HK-2 (cell line): Measurements from ENCODE around the gene PKP2.

Experiments used
- DNase-seq: peaks from one replicate; pipeline ENCODE4 v3.0.0-alpha.2; 2018; ENCODE audit not compliant: unreplicated experiment

The PKP2 gene

DNA sequence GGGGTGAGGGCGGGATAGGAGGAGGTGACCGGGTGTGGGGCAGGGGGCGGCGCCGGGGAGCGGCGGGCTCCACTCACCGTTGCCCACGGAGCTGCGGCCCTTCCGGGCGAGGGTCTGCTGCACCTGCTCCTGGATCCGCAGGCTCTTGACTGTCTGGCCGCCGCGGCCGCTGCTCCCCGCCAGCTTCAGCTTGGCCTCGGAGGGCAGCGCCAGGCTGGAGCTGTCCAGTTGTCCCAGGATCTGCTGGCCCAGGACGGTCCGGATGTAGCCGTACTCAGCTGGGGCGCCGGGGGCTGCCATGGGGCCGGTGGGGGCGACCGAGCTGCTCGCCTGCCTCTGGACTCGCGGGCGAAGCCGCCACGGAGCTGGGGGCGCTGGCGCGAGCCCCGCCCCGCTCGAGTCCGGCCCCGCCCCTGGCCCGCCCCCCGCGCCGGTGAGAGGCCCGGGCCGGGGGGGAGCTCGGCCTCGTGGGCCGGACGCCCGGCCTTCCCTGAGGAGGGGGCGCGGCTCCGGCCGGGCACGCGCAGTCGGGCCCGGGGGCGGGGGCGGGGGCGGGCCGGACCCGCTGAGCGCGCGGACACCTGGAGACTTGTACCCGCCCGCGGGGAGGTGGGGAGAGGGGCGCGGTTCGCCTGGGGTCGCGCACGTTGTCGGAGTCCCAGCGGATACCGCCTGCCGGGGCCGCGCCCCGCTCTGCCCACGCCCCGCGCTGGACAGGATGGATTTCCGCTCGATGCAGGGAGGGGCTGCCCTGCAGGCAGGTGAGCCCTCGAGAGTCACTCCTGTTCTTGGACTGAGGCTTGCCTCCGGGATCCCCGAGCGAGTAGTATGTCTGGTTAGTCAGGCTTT is at the start of gene PKP2:
PKP2 (minus strand) TSS at position 346 of the 849 bp plus-strand sequence; CDS start at position 300, 46 bp downstream.
- DNase-seq, result peak; percentile 78

DNA sequence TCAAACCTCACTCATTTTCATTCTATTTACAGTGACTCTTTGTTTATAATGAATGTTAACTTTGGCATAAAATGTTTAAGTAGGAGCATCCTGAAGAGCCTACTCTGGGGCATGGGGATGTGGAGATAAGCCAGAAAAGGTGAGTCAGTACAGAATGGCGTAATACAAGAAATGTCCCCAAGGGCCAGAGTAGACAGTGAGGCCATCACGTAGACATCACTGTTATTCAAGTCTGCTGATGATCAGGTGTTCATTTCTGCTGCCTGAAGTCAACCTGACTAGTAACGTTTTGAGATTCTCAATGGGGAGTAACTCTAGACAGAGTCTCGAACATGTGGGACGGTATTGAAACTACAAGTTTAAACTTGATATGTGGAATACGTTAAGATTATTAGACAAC is 47.6 kb upstream of the PKP2 start:
- no peak for DNase-seq

DNA sequence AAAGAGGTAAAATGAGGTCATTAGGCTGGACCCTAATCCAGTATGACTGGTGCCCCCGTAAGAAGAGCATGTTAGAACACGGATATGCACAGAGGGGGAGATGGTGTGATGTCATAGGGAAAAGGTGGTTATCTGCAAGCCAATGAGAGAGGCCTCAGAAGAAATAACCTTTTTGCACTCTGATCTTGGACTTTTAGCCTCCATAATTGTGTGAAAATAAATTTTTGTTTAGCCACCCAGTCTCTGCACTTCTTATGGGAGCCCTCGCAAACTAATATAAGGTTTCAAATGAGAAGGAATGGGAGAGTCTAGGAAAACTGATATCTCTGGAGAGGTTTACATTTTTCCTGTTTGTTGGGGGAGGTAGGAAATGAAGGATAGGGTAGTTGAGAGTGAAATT is 43.2 kb upstream of the PKP2 start:
- DNase-seq, result no peak

DNA sequence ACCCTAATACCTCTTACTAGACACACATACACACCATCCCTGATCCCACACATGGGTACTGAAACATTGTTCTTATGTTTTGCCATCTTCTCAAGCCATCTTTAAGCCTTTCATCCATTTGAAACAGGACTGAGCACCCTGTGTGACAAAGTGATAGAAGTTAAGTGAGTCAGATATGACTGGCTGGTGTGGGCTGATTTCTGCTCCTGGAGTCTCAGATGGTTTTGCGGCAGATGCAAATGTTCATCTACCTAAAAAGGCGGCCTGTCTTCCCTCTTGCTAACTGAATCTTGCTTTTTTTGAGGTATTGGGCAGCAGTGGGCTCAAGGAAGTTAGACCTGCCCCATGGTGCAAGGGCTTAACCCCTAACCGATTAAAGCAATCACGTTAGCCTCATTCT is 30.4 kb upstream of the PKP2 start:
- no peak for DNase-seq

DNA sequence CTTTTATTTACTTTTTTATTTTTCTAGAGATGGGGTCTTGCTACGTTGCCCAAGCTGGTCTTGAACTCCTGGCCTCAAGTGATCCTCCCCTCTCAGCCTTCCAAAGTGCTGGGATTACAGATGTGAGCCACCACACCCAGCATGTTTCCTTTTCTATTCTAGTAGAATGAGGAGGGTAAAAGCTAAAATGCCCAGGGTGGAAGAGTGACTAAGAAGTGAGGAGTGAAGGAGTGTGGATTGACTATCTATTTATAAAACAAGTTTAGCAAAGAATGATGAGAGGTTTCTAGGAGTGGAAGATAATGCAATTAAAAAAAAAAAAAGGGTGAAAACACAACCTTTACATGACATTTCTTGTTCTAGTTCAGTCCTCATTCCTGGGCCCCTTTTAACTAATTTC is 29.8 kb upstream of the PKP2 start:
- no peak for DNase-seq

DNA sequence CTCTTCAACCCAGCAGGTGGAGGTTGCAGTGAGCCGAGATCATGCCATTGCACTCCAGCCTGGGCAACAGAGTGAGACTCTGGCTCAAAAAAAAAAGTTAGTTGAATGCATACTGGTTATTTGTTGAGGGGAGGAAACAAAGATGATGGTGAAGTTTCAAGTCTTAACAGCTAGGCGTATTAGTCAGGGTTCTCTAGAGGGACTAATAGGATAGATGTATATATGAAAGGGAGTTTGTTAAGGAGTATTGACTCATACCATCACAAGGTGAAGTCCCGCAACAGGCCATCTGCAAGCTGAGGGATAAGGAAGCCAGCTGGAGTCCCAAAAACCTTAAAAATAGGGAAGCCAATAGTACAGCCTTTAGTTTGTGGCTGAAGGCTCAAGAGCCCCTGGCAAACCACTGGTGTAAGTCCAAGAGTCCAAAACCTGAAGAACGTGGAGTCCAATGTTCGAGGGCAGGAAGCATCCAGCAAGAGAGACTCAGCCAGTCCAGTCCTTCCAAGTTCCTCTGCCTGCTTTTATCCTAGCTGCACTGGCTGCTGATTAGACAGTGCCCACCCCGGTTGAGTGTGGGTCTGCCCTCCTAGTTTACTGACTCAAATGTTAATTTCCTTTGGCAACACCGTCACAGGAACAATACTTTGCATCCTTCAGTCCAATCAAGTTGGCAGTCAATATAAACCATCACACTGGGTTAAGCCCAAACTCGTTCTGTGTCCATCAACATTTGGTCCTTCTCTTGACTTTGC is 26.1 kb upstream of the PKP2 start:
- no peak for DNase-seq

DNA sequence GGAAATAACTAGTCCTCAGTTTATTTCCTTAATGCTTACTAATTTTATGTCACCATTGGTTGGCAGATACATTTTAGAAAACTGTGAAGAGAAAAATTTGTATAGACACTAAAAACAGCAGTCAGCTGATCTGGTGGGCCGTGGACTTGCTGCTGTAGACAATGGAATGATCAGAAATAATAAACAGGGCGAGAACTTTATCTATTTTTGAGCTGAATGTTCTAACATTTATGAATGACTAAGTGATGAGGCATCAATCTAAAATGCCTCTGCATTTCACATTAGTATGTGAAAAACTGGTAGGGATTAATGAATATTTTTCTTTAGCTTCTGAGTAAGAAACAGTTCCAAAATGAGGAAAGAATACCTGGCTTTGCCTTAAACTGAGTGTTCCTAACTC is 24.8 kb upstream of the PKP2 start:
- no peak for DNase-seq

DNA sequence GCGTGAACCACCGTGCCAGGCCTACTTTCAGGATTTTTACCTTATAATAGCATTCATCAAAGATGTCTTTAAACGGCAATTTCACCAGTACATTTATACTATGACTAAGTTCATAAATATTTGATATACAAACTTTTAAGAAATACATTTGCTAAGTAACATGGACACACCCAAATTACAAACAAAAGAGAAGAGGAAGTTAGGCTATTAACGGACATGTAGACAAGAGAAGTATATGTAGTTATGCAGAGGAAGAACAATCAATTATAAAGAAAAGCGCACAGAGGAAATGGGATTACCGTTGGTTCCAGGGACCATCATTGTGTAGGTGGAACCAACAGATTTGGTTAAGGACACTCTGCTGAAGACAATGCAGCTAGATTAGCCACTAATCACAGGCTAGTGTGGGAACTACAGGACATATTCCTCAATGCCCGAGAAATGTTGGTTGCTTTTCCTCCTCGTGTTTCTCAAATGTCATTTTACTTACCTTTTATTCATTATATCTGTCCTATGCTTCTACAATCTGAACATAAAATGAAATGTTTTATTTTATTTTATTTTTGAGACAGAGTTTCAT is 24.0 kb upstream of the PKP2 start:
- DNase-seq, result no peak

DNA sequence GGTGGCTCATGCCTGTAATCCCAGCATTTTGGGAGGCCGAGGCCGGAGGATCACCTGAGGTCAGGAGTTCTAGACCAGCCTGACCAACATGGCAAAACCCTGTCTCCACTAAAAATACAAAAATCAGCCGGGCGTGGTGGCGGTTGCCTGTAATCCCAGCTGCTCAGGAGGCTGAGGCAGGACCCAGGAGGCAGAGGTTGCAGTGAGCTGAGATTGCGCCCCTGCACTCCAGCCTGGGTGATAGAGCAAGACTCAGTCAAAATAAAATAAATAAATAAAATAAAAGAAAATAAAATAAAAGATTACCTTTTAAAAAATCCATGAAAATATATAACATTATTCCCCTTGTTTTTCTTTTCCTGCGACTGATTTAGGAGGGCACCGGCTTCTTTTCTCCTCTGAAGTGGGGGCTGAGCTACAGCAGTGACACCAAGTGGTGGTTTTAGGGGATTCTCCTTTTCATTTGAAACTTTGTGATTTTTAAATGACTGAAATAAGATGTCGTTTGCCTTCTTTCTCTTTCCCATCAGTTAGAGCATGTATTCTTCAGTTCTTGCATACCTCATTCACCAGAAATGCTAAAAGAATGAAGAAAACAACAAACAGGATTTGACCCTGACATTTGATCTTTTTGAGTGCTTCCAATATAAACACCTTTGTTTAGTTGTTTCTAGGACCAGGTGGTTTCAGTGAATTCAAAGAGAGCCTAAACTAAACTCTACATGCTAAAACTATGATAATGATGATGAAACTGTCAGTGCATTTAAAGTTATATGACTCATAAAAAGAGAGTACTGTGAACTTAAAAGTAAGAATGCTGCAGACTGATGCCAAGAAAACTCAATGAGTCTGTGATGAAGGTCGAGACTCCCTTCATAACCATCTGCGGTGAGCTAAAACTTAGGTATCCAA is 22.6 kb upstream of the PKP2 start:
- DNase-seq, result no peak

DNA sequence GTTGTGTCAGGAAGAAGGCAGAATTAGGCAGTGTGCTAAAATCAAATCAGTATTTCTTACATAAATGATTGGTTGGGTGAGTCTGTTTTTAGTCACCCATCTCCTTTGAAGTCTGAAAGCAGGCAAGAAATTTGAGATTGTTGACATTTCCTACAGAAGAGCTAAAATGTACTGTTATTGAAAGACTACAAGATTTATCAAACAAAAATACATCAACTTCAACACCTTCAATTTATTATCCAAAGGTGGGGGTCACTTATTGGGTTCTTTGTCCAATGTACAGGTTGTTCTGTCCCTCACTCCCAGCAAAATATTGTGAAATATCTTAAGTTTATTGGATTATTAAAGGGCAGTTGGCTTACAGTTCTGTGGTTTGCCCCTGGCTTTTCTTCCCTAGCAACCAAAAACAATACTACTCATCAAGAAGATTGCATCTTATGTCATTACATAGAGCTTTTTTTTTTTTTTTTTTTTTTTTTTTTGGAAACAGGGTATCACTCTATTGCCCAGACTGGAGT is 20.6 kb upstream of the PKP2 start:
- DNase-seq, result no peak

DNA sequence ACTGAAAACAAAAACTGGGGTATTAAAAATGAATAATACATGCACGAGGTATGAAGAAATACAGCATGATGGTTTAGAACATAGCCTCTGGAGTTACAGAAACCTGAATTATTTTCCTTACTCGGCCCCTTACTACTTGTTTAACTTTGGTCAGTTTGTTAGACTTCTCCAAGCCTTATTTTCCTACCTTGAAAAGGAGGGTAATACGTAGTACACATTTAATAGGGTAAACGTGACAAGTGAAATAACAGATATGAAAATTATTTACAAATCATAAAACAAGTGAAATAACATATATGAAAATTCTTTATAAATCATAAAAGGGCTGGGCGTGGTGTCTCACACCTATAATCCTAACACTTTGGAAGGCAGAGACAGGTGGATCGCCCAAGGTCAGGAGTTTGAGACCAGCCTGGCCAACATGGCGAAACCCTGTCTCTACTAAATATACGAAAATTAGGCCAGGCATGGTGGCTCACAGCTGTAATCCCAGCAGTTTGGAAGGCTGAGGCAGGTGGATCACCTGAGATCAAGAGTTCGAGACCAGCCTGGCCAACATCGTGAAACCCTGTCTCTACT is 11.4 kb upstream of the PKP2 start:
- no peak for DNase-seq

DNA sequence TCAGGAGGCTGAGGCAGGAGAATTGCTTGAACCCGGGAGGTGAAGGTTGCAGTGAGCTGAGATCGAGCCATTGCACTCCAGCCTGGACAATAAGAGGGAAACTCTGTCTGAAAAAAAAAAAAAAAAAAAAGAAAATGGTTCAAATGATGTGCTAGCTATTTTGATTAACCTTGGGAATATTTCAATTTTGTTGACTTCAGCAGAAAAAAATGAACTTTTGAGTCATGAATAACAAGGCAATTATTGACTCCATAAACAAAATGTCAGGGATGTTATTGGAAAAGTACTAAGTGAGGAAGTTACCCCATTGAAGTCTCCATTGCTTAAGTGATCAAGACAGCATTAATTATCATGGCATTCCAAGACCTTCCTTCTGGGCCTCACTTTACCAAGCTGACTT is 10.6 kb upstream of the PKP2 start:
- DNase-seq, result no peak

DNA sequence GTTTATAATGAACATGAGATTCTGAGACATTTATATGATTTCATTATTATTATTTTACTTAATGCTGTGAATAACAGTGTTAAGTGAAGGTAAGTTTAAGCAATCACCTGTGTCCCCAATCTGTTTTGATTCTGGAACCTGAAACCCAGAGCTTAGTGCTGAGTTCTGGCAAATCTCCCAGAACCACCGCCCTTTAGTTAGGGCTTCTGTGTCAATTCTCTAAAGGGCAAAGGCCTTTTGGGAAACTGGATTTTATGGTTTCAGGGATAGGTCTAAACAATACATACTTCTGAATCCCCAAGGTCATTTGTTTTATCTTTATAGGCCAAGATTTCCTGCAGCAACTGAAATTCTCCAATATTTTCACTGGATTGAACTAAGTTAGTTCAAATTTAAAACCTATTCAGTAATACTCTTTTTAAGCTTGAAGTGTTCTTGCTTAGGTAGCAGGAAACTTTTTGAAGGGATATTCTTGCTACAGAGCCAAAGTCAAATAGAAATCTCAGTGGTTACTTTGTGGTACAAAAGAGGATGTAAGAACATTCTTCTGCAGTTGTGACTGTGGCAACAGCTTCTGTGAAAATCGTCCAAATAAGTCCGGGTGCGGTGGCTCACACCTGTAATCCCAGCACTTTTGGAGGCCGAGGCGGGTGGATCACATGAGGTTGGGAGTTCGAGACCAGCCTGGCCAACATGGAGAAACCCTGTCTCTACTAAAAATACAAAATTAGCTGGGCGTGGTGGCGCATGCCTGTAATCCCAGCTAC is 10.0 kb upstream of the PKP2 start:
- no peak for DNase-seq

DNA sequence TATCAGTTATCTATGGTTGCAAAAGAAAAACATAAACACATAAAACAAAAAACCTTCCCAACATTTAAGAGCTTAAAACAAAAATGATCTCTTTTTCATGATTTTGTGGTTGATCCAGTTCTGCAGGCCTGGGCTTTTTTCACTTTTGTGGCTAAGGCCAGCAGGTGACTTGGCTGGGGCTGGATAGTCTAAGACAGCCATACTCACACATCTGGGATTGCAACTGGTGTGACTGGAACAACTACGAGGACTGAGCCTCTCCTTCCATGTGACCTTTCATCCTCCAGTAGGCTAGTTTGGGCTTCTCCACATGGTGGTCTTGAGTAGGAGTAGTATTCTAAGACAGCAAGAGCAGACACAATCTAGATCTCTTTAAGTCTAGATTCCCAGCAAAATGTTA is 7.2 kb upstream of the PKP2 start:
- no peak for DNase-seq

DNA sequence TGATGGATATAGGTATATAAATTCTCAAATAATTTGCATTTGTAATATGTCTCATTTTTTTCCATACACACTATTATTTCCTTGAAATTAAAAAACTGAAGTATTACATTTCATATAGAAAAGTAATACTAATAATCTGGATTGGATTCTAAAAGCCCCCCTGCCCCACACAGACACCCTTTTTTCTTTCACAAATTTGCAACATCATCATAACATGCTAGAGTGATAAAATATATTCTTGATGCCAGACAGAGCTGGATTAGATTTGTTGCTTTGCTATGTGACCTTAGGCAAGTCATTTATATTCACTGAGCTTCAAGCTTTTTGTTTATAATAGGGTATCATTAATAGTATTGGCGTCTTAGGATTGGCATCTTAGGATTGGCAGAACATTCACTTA is 6.7 kb upstream of the PKP2 start:
- no peak for DNase-seq

DNA sequence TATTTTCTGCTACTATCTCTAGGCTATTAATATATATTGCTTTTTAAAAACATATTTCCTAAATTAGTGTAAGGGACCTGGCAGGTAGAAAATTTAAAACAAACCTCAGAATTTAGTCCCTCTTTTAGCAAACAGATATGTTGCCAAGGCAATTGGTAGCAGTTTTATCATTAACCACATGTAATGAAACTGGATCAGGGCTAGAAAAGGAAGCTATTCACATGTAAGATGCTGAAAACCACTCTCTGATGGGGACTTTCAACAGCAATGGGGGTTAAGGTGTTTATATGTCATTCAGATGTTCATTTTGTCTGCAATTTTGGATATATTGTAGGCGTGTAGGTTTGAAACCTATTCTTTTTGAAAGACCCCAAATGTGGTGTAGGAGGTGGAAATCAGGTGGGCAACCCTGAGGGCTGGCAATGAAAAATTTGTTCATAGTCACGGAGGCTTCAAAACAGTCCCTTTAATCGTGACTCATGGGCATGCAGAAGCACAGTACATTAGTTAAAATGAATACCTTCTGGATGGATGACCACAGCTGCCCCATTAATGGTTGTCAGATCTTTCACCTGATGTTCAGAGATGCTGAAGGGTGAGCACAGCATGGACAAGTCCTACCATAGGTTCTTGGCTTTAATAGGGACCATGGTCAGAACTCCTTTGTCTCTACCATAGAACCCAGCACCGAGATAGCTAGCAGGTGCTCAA is 5.9 kb upstream of the PKP2 start:
- no peak for DNase-seq

DNA sequence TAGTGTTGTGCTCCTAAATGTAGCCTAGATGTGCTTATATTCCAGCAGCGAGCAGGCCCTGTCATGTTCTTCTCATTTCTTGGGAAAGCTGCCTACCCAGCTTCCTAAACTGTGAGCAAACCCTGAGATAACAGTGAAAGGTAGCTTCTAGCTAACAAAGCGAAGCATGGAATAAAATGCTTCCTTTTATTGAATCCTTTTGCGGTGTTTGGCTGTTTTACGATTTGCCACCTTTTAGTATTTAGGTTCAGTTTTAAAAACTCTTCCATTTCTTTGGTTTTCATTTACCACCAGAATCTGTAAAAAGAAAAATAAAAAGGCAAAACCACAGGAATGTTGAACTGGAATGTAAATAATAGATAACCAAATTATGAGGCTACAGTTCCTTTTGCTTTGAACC is 5.0 kb upstream of the PKP2 start:
- DNase-seq, result no peak

DNA sequence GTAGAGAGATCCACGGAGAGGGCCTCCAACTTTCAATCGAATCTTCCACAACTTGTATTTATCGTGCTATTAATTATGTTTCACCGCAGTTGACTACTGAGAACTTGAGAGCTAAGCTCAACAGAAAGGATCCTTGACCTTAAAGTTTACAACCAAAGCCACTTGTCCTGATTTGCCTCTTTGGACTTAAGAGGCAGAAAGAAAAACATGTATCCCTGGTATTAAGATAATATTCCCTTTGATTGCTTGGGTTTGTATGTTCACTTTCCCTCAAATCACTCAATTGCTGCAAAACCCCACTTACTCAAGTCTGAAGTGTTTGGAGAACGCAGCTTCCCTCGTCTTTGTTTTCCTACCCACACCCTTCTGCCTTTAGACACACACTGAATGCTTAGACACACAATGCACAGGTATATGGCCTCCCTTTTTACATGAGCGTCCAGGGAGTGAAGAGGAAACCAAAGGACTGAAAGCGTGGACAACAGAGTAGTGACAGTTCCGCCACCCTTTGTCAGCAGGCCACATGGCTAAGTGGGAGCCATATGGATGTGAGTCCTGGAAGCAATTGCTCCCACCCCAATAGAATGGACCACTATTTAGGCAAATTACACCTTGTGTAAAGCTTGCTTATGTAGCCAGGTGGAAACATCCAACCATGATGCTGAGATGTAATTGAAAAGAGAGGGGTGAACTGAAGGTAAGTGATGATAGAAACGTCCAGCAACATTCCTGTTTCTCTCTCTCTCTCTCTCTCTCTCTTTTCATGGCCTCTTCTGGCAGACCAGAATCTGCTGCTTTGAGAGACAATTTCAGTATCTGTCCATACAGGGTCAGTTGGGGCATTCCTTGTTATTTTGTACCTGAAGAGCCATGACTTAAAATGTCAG is 1.4 kb upstream of the PKP2 start:
- DNase-seq, result no peak

DNA sequence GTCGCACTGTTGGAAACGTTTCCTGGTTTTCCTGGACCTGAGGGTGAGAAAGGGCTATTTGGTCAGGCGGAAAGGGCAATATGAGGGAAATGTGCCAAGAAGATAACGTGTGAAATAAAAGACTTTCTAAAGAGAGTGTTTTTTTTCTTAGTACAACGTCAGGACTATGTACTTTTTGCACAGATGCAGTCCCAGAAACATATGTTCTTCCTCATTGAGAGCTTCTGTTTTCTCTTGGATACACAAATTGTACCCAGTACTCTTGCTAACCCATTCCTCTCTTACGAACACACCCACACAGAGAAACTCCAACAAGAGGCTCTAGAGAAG is 669 bp upstream of the PKP2 start:
- DNase-seq, result no peak
